CD4-positive, alpha-beta T cell (primary cell): Measurements from ENCODE around the gene NPFFR2. TPM values are rescaled to one million over a fixed set of nuclear protein-coding genes. Genes with fewer than 3 reads are reported as not detected.

ENCODE experiments used
- ATAC-seq: fragments of 200-7000 bp; cut with Tn5 transposase; one replicate; pipeline ENCODE4 v1.10.0; 2022; ENCODE audit warnings: mild to moderate bottlenecking; ENCODE audit not compliant: poor library complexity
- CTCF ChIA-PET: fragments of 350-600 bp; sonication (Branson Sonifier 250); formaldehyde crosslinking; loops from one replicate; lab custom pipeline; 2021; ENCODE audit warnings: antibody characterized with exemption, inconsistent platforms; lab: Charles Lee
- POLR2A ChIA-PET: fragments of 350-600 bp; sonication (Branson Sonifier 250); formaldehyde crosslinking; loops from one replicate; lab custom pipeline; 2021; ENCODE audit warnings: antibody characterized with exemption, inconsistent platforms; lab: Charles Lee
- DNase-seq, 14 experiments: peaks; one replicate each; pipeline ENCODE4 v3.0.0-alpha.2; 2013 to 2020; ENCODE audit warnings: mixed read lengths in 2 of 14
- H3K27ac ChIP-seq, 2 donors: one replicate each; pipeline versions ENCODE4 v1.5.1 to v1.7.0; 2013; ENCODE audit warnings: low read length in 2 of 2, low read depth in 1 of 2, mild to moderate bottlenecking in 1 of 2
- H3K27me3 ChIP-seq, 2 experiments: 1 replicate in 1 of 2; 2 replicates in 1 of 2; pipeline versions ENCODE4 v1.6.1 to v1.7.0; 2013; ENCODE audit warnings: low read length in 2 of 2, control low read depth in 1 of 2, mild to moderate bottlenecking in 1 of 2, moderate library complexity in 1 of 2; ENCODE audit not compliant: insufficient read depth in 2 of 2, control insufficient read depth in 1 of 2
- H3K36me3 ChIP-seq: one replicate; pipeline ENCODE4 v1.6.1; 2013; ENCODE audit warnings: low read length, control low read depth; ENCODE audit not compliant: insufficient read depth
- H3K4me1 ChIP-seq: one replicate; pipeline ENCODE4 v1.6.1; 2013; ENCODE audit warnings: low read length, control low read depth; ENCODE audit not compliant: insufficient read depth
- H3K4me3 ChIP-seq: one replicate; pipeline ENCODE4 v1.5.1; 2013; ENCODE audit warnings: mild to moderate bottlenecking, low read length, moderate library complexity
- H3K9me3 ChIP-seq, 2 experiments: 1 replicate in 1 of 2; 2 replicates in 1 of 2; pipeline versions ENCODE4 v1.6.1 to v1.7.0; 2013; ENCODE audit warnings: low read length in 2 of 2, mild to moderate bottlenecking in 2 of 2, control low read depth in 1 of 2, moderate library complexity in 1 of 2; ENCODE audit not compliant: control insufficient read depth in 1 of 2, insufficient read depth in 1 of 2
- H3K27ac Mint-ChIP-seq: one replicate; pipeline ENCODE4 v1.8.0; 2020; ENCODE audit warnings: mixed read lengths
- H3K27me3 Mint-ChIP-seq: one replicate; pipeline ENCODE4 v1.8.0; 2021; ENCODE audit warnings: mixed read lengths
- H3K36me3 Mint-ChIP-seq: one replicate; pipeline ENCODE4 v1.8.0; 2021; ENCODE audit warnings: low read depth, mixed read lengths
- H3K4me1 Mint-ChIP-seq: one replicate; pipeline ENCODE4 v1.8.0; 2021; ENCODE audit warnings: low read depth, mixed read lengths
- H3K4me3 Mint-ChIP-seq: one replicate; pipeline ENCODE4 v1.8.0; 2020; ENCODE audit warnings: mild to moderate bottlenecking, mixed read lengths
- H3K9me3 Mint-ChIP-seq: one replicate; pipeline ENCODE4 v1.8.0; 2020; ENCODE audit warnings: mixed read lengths
- intact Hi-C, 2 experiments: fragments of 100-400 bp; cut with DNase I in 1 of 2; cut with micrococcal nuclease in 1 of 2; formaldehyde crosslinking; loops; one replicate each; pipeline versions ENCODE4 v1.15.1 to v1.9.0; 2023 to 2025; cut with DNase I, micrococcal nuclease
- total RNA-seq, 174 experiments: library from RNA in 2 of 174; stranded (reverse) in 2 of 174; gene quantifications; one replicate each; pipeline ENCODE4 v1.2.3 and lab custom pipeline; 2021 to 2026
- TF ChIP-seq, protein P1 (sequence below): fragments of 200-600 bp; IDR thresholded peaks from one replicate; pipeline ENCODE4 v1.8.0; 2022; ENCODE audit warnings: antibody characterized with exemption, mild to moderate bottlenecking

NPFFR2 gene
- total RNA-seq, 2 experiments from 2014 or later: not detected

GRCh38 chr4:72186714-72187113 lies 154.9 kb downstream of the NPFFR2 start:
- H3K4me3 ChIP-seq: no peak overlapping the region
- CTCF ChIA-PET: no interaction called here
- TF ChIP-seq, protein P1, sequence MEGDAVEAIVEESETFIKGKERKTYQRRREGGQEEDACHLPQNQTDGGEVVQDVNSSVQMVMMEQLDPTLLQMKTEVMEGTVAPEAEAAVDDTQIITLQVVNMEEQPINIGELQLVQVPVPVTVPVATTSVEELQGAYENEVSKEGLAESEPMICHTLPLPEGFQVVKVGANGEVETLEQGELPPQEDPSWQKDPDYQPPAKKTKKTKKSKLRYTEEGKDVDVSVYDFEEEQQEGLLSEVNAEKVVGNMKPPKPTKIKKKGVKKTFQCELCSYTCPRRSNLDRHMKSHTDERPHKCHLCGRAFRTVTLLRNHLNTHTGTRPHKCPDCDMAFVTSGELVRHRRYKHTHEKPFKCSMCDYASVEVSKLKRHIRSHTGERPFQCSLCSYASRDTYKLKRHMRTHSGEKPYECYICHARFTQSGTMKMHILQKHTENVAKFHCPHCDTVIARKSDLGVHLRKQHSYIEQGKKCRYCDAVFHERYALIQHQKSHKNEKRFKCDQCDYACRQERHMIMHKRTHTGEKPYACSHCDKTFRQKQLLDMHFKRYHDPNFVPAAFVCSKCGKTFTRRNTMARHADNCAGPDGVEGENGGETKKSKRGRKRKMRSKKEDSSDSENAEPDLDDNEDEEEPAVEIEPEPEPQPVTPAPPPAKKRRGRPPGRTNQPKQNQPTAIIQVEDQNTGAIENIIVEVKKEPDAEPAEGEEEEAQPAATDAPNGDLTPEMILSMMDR: no peak
- Mint-ChIP-seq H3K27me3 (no peaks in the 10 kb centered on the region), H3K4me1 (no peaks in the 10 kb centered on the region), H3K9me3 (no peaks in the 10 kb centered on the region), H3K27ac (no peak overlapping the region), H3K36me3 (no peaks in the 10 kb centered on the region), H3K4me3 (no peak overlapping the region)
- H3K36me3 ChIP-seq: no peaks in the 10 kb centered on the region
- H3K9me3 ChIP-seq: no peaks in the 10 kb centered on the region
- intact Hi-C loops: no loop called here
- ATAC-seq (no peak), DNase-seq (no peak)
- no peak overlapping the region for H3K27ac ChIP-seq
- POLR2A ChIA-PET: no interaction called here
- H3K27me3 ChIP-seq: no peaks in the 10 kb centered on the region
- H3K4me1 ChIP-seq: no peaks in the 10 kb centered on the region

DNA sequence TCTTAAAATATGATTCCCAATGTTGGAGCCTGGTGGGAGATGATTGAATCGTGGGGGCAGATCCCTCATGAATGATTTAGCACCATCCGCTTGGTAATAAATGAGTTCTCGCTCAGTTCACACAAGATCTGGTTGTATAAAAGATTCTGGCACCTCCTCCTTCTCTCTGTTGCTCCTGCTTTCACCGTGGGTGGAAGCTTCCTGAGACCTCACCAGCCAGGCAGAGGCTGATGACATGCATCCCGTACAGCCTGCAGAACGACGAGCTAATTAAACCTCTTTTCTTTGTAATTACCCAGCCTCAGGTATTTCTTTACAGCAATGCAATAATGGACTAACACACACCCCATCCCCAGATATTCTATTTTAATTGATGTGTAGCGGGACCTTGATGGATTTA lies 162.2 kb downstream of the NPFFR2 start:
- H3K27me3 ChIP-seq: no peaks in the 10 kb centered on the region
- H3K27me3 Mint-ChIP-seq: no peaks in the 10 kb centered on the region
- H3K9me3 Mint-ChIP-seq: peaks cover 2% of the 10 kb centered on the region
- TF ChIP-seq, protein P1: no peak
- no peaks in the 10 kb centered on the region for H3K4me1 Mint-ChIP-seq
- no peaks in the 10 kb centered on the region for H3K4me1 ChIP-seq
- intact Hi-C loops: no loop called here
- no peak for DNase-seq
- H3K4me3 Mint-ChIP-seq: no peak overlapping the region
- ChIA-PET POLR2A (no interaction called here), CTCF (no interaction called here)
- no peaks in the 10 kb centered on the region for H3K9me3 ChIP-seq
- H3K36me3 ChIP-seq: no peaks in the 10 kb centered on the region
- no peak overlapping the region for H3K27ac Mint-ChIP-seq
- no peak for ATAC-seq
- H3K36me3 Mint-ChIP-seq: no peaks in the 10 kb centered on the region
- no peak overlapping the region for H3K4me3 ChIP-seq
- no peak overlapping the region for H3K27ac ChIP-seq

- Mint-ChIP-seq H3K27me3 (no peaks in the 10 kb centered on the region), H3K27ac (no peak overlapping the region), H3K4me3 (no peak overlapping the region), H3K9me3 (peaks cover 2% of the 10 kb centered on the region), H3K36me3 (no peaks in the 10 kb centered on the region), H3K4me1 (no peaks in the 10 kb centered on the region)
- H3K36me3 ChIP-seq: no peaks in the 10 kb centered on the region
- H3K27me3 ChIP-seq: no peaks in the 10 kb centered on the region
- no peaks in the 10 kb centered on the region for H3K9me3 ChIP-seq
- intact Hi-C loops: no loop called here
- TF ChIP-seq, protein P1: no peak
- DNase-seq: no peak
- CTCF ChIA-PET: no interaction called here
- H3K27ac ChIP-seq: no peak overlapping the region
- ATAC-seq: no peak
- no peaks in the 10 kb centered on the region for H3K4me1 ChIP-seq
- no peak overlapping the region for H3K4me3 ChIP-seq
- POLR2A ChIA-PET: no interaction called here
Observed at GRCh38 chr4:72194453-72194852, 162.7 kb downstream of the NPFFR2 start.

Other genes starting within 250 kb of the NPFFR2 start
- not detected for gene GC, start 247.9 kb upstream of the NPFFR2 start, total RNA-seq